ENCODE data around the gene KCND2.

Gene KCND2

GRCh38 chr7:120311028-120311788 is 38.2 kb downstream of the KCND2 start:
- no peak for DNase-seq

GRCh38 chr7:120320218-120320961 is 47.4 kb downstream of the KCND2 start:
- no peak for DNase-seq

- DNase-seq, result no peak
Observed at GRCh38 chr7:120327054-120327453, 54.1 kb downstream of the KCND2 start.

- no peak for DNase-seq
Observed at GRCh38 chr7:120332433-120332832, 59.5 kb downstream of the KCND2 start.

GRCh38 chr7:120334475-120334874 is 61.5 kb downstream of the KCND2 start:
- DNase-seq, result no peak

GRCh38 chr7:120337308-120337907 is 64.4 kb downstream of the KCND2 start:
- DNase-seq, result no peak

DNA sequence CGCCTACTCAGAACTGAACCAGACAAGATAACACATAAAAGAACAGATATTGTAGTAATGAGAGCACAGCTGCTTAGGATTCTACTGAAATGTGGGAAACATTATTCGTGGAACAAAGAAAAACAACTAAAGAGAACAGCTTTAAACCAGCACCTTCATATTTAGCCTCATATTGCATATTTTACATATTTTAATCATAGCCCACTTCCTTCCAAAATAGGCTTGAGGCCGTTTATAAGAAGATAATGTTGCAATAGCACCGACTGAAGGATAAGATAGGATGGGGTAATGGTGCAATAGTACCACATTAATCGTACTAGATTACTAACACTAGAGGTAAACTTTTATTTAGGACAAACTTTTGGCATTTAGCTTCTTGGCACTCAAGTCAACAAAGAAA is 71.3 kb downstream of the KCND2 start:
- DNase-seq, result no peak

DNA sequence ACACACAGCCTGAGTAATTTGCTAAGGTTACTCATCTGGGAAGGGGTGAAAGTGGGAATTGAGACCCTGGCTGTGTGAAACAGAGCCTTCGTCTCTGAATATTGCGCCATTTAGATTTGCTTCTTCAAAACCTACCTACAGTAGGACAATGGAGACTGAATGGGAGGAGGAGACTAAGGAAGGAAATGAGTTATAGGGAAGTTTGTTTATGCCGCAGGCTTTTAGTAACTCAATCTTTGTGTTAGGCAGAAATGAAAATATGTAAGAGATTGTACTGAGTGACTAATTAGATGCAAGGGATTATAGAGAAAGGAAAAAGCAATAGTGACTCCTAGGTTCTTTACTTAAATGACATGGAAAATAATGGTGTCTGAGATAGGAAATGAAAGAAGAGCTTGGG is 80.2 kb downstream of the KCND2 start:
- DNase-seq, result no peak

DNA sequence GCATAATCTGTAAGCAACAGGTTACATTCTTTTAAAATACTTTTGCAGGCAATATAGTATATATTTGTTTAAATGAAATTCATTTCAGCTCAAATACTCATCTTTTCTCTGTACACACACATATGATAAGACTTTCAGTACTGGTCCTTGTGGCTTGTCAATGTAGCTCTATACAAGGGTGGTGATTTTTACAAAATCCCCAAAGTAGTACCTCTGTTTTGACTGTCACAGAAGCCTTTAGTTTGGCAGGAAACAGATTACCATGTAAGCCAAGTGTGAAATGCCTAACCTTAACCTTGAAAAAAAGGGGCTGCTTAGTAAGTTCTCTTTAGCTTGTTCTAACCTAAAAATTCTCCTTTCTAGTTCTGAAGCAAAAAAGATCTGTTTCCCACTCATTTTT is 87.9 kb downstream of the KCND2 start:
- no peak for DNase-seq

DNA sequence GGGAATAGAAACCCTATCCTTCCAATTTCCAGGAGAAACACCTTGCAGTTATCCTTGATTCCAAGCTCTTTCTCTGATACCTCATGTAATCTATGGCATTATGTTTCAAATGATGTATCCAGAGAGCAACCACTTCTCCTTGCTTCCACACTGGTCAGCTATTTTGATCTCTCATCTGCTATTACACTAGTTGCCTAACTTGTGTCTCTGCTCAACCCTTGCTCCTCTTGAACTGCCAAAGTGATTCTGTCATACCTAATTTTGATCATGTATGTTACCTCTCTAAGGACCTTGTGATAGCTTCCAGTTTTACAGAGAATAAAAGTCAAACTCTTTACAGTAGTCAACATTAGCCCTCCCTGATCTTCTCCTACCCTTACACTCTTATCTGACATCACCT is 90.4 kb downstream of the KCND2 start:
- DNase-seq, result no peak

DNA sequence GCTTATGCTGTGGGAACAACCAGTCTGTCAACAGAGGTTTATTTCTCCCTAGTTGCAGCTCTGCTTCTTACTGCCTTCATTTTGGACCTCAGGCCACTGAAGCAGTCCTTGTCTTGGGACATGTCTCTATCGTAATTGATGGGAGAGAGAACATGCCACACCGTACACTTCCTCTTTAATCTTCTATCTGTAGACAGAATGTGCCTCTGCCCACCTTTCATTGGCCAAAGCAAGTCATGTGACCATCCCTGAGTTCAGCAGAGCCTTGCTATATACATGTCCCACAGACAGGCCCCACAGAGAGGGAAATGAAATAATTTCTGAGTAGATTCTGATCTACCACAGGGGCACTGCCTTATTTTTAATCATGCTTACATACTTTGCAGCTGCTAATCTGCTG is 98.0 kb downstream of the KCND2 start:
- DNase-seq, result no peak

DNA sequence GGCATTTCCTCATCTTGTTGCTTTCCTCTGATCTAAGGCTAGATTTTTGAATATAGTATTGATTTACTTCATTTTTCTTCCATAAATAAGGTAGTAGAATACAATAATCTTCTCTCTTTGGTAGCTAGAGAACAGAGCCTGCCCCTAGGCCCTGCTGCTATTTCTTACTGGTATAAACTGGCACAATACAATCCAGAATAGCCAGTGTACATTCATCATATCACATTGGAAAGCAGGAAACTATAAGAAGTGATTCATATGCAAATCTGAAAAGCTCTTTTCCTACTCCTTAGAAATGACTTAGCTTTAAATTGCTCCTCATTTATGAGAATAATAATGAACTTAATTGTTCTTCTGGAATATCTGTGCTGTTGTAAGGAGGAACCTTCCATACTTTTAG is 100.2 kb downstream of the KCND2 start:
- DNase-seq, result no peak

- DNase-seq, result no peak
Observed at GRCh38 chr7:120394595-120394994, 121.6 kb downstream of the KCND2 start.

- no peak for DNase-seq
Observed at GRCh38 chr7:120395526-120396019, 122.6 kb downstream of the KCND2 start.

GRCh38 chr7:120398284-120399000 is 125.5 kb downstream of the KCND2 start:
- DNase-seq, result no peak

DNA sequence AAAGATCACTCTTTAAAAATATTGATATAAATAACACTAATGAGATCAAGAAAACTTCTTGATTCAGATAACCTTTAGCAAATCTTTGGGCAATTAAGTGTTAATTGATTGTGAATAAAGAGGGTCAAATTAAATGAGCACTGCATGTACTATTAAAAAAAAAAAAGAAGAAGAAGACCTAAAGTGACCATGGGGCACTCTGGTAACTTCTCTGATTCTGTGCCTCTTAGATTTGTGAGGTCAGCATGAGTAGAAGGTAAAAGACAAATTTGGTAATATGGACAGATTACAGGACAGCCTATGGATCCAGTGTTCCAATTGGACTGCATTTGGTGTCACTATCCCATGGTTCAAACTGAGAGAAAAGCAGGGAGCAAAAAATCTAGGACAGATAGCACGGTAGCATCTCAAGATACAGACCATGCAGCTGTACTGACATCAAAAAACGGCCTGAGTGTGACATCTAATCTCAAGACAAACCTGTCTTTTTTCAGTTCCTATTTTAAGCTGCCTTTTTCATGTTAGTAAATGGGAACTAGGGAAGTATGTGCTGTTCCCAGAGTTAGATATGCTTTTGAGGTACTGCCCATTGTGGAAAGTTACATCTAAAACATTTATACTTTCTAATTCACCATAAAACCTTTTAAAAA is 128.0 kb downstream of the KCND2 start:
- DNase-seq, result no peak

- DNase-seq, result no peak
Observed at GRCh38 chr7:120402079-120402767, 129.2 kb downstream of the KCND2 start.

DNA sequence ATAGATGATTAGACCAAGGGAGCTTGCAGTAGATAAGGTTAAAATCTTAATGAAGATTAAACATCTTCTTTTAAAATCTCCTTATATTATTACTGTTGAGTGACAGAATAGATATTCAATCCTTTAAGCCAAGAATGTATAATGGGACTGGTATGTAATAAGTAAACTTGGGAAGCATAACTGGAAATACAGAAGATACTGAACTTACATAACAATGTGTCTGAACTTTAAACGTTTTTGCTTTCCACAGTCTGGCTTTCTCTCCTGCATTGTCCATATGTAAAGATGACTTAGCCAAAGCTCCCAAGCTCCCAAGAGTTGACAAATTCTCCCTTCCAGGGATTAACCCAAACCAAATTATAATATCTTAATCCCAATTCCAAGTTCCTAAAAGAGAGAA is 129.8 kb downstream of the KCND2 start:
- no peak for DNase-seq

DNA sequence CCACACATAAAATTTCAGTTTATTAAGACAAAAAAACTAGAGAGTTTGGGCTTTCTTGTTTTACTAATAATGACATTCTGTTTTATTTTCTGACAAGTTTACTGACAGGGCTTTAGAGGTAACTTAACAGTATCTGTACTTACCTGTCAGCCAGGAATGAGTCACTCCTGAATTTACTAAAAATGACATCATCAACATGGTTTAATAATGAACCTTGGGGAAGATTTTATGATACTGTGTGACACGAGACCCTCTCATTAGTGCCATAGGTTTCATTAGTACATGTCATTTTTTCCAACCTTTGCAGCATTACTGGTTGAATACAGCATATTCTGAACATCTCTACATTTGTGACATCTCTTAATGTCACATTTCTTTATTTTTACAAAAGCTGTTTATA is 131.1 kb downstream of the KCND2 start:
- no peak for DNase-seq

DNA sequence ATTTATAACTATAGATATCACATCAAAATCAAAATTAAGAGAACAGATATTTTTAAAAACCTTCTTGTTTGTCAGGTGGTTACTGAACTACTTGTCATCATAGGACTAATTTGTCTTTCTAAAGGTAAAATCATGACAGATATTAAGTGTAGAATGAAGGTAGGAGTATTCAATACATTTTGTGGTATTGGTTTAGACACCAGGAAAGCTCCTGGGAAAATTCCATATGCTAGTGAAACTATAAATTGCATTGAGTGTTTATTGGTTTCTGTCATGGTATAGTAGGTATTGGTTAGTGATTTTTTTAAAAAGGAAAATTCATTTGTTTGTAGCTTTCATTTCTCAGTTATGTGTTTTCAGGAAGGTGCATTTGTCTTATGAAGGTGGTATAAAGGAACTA is 132.7 kb downstream of the KCND2 start:
- no peak for DNase-seq

DNA sequence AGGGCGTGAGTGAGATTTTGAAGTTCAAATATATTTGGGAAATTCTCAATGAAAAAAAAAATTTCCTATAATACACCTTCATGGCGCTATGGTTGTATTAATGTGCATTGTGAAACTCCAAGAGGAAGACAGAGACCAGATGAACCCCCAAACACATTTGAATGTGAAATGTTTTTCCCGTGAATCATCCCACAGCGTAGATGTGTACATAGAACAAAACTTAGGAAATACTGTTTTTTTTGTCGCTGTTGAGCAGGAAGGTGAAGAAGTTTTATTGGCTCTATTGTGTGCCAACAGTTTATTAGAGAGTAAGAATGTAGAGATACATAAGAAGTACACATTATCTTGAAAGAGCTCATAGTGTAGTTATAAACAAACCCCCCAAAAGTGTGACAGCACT is 134.0 kb downstream of the KCND2 start:
- DNase-seq, result no peak

All from stimulated activated CD4-positive, alpha-beta T cell treated with anti-CD3 and anti-CD28 coated beads, Interleukin-4, amount 100 ng/mL, for 24 hours (primary cell).